RWPE1 (cell line): ENCODE results near the gene ANP32E.
"Not testable (repeated sequence)": the region's sequence is repeated elsewhere in the genome, so short reads cannot be mapped to it uniquely, and the experiment has no call there.

Experiments
- CTCF ChIA-PET: fragments of 350-600 bp; sonication (Branson Sonifier 250); formaldehyde crosslinking; extraction: SDS; loops from one replicate; lab custom pipeline; 2021; lab: Yijun Ruan, JAX
- POLR2A ChIA-PET: fragments of 400-600 bp; formaldehyde crosslinking; extraction: SDS; loops from one replicate; lab custom pipeline; 2020; ENCODE audit warnings: antibody characterized with exemption; ENCODE audit not compliant: low non-redundant PET; lab: Yijun Ruan, JAX
- DNase-seq: peaks from one replicate; pipeline ENCODE4 v3.0.0; 2012; ENCODE audit warnings: low spot score
- H3K27ac ChIP-seq: fragments of 450-650 bp; 2 replicates; pipeline ENCODE4 v1.5.1; 2017
- CTCF ChIP-seq: fragments of 450-650 bp; conservative IDR thresholded peaks from 2 replicates; pipeline ENCODE4 v1.5.1; 2017; ENCODE audit warnings: low read depth, mild to moderate bottlenecking

ANP32E gene

GRCh38 chr1:150227228-150227627 lies 8.7 kb downstream of the ANP32E start:
- ChIA-PET POLR2A (no interaction called here), CTCF (no interaction called here)
- no peak for TF ChIP-seq CTCF
- no peak for DNase-seq
- no peak overlapping the region for H3K27ac ChIP-seq

GRCh38 chr1:150226486-150226885 lies 9.4 kb downstream of the ANP32E start:
- ChIA-PET CTCF (no interaction called here), POLR2A (no interaction called here)
- TF ChIP-seq CTCF, result no peak

GRCh38 chr1:150225546-150225945 lies 10.4 kb downstream of the ANP32E start:
- ChIA-PET POLR2A (no interaction called here), CTCF (interaction anchor here (0.6 to 1.8 kb wide), 2 partner anchors 8 to 23 kb away, joined by 4 to 6 read pairs; no protein-coding TSS in a partner anchor)
- no peak for DNase-seq
- TF ChIP-seq CTCF, result no peak
- no peak overlapping the region for H3K27ac ChIP-seq

More at GRCh38 chr1:150226486-150226885, 9.4 kb downstream of the ANP32E start:
- no peak for DNase-seq
- H3K27ac ChIP-seq, result no peak overlapping the region

- CTCF ChIA-PET, result interaction anchor here (0.7 to 1.8 kb wide), 2 partner anchors 9 to 65 kb away, joined by 6 to 8 read pairs; no protein-coding TSS in a partner anchor
- POLR2A ChIA-PET, result no interaction called here
Observed at GRCh38 chr1:150224983-150225382, 10.9 kb downstream of the ANP32E start.

GRCh38 chr1:150221552-150221951 lies 14.4 kb downstream of the ANP32E start:
- POLR2A ChIA-PET, result no interaction called here
- peak; percentile 20; the same call in 1 of the 2 replicates for TF ChIP-seq CTCF
- CTCF ChIA-PET, result no interaction called here
- H3K27ac ChIP-seq, result no peak overlapping the region
- DNase-seq, result peak; percentile 10

More at GRCh38 chr1:150224983-150225382, 10.9 kb downstream of the ANP32E start:
- TF ChIP-seq CTCF, result no peak
- DNase-seq, result no peak
- no peak overlapping the region for H3K27ac ChIP-seq

GRCh38 chr1:150215855-150216254 lies 20.1 kb downstream of the ANP32E start:
- DNase-seq, POLR2A ChIA-PET, H3K27ac ChIP-seq, CTCF ChIA-PET: not testable (repeated sequence)

- POLR2A ChIA-PET, DNase-seq, CTCF ChIA-PET, H3K27ac ChIP-seq: not testable (repeated sequence)
Observed at GRCh38 chr1:150214099-150214756, 21.7 kb downstream of the ANP32E start.
